Panc1 (cell line): ENCODE data around the gene FRMD4A. TPM values are rescaled to one million over a fixed set of nuclear protein-coding genes. Genes with fewer than 3 reads are reported as not detected.

Experiments
- ATAC-seq: fragments of 200-7000 bp; cut with Tn5 transposase; 2 replicates; pipeline ENCODE4 v1.9.1; 2020; ENCODE audit warnings: mild to moderate bottlenecking, moderate library complexity
- BruUV-seq: library from RNA; stranded (reverse); fragments of 400-500 nt; replicated peaks from 2 replicates; lab custom pipeline; 2021; lab: Mats Ljungman, UMichigan
- CTCF ChIA-PET: fragments of 300-600 bp; sonication (Branson Sonifier 250); formaldehyde crosslinking; loops from one replicate; lab custom pipeline; 2022; ENCODE audit warnings: antibody characterized with exemption; lab: Charles Lee
- POLR2A ChIA-PET: fragments of 300-600 bp; sonication (Branson Sonifier 250); formaldehyde crosslinking; loops from one replicate; lab custom pipeline; 2022; ENCODE audit warnings: antibody characterized with exemption; lab: Charles Lee
- DNase-seq: peaks from one replicate; pipeline ENCODE4 v3.0.0-alpha.2; 2010; ENCODE audit warnings: low read depth, low spot score
- H3K27ac ChIP-seq: 2 replicates; pipeline ENCODE4 v1.5.1; 2011; ENCODE audit warnings: mild to moderate bottlenecking, low read length, inconsistent platforms
- H3K27me3 ChIP-seq: fragments of 200-500 bp; sonication (Bioruptor generic); 2 replicates; pipeline ENCODE4 v1.6.0; 2014; ENCODE audit warnings: low read length, inconsistent platforms; ENCODE audit not compliant: control insufficient read depth, insufficient read depth
- H3K36me3 ChIP-seq: fragments of 200-500 bp; sonication (Bioruptor generic); 2 replicates; pipeline ENCODE4 v1.5.1; 2014; ENCODE audit warnings: inconsistent platforms, mild to moderate bottlenecking, low read length, moderate library complexity; ENCODE audit not compliant: control insufficient read depth, insufficient read depth
- H3K4me1 ChIP-seq: 2 replicates; pipeline ENCODE4 v1.5.1; 2011; ENCODE audit warnings: inconsistent platforms, mild to moderate bottlenecking, low read length, moderate library complexity; ENCODE audit not compliant: control insufficient read depth, insufficient read depth
- H3K4me3 ChIP-seq, 2 experiments: 2 replicates each; pipeline ENCODE4 v1.5.1; 2011 to 2012; ENCODE audit warnings: low read depth in 2 of 2, low read length in 2 of 2, mild to moderate bottlenecking in 2 of 2, inconsistent platforms in 1 of 2, moderate library complexity in 1 of 2
- H3K9me3 ChIP-seq: fragments of 200-500 bp; sonication (Bioruptor generic); 2 replicates; pipeline ENCODE4 v1.5.1; 2014; ENCODE audit warnings: low read depth, mild to moderate bottlenecking, inconsistent platforms, low read length, moderate library complexity; ENCODE audit not compliant: control insufficient read depth, insufficient read depth
- CTCF ChIP-seq: fragments of 450-650 bp; IDR thresholded peaks from 2 replicates; pipeline ENCODE4 v1.5.1; 2017; ENCODE audit warnings: mild to moderate bottlenecking
- POLR2AphosphoS5 ChIP-seq: IDR thresholded peaks from 2 replicates; pipeline ENCODE4 v1.6.1; 2012; ENCODE audit warnings: mild to moderate bottlenecking, low read depth, low read length, moderate library complexity
- SIN3A ChIP-seq: IDR thresholded peaks from 2 replicates; pipeline ENCODE4 v1.6.1; 2012; ENCODE audit warnings: low read depth, mild to moderate bottlenecking, low read length, moderate library complexity, borderline replicate concordance; ENCODE audit not compliant: insufficient read depth
- TCF7L2 ChIP-seq: IDR thresholded peaks from 2 replicates; pipeline ENCODE4 v1.6.1; 2011; ENCODE audit warnings: mild to moderate bottlenecking, low read depth, low read length, inconsistent platforms
- in situ Hi-C: cut with HindIII; loops from 2 replicates; pipeline ENCODE4 v1.10.0; 2016; ENCODE audit warnings: low sequenced_read_pairs, low pct_unique_long_range_greater_than_20kb
- intact Hi-C: fragments of 100-400 bp; cut with micrococcal nuclease; formaldehyde crosslinking; loops from one replicate; pipeline ENCODE4 v1.10.0; 2022; ENCODE audit not compliant: unreplicated experiment
- total RNA-seq: library from RNA; stranded (reverse); gene quantifications from one replicate; pipeline ENCODE4 v1.2.1, GENCODE V29; 2021; ENCODE audit not compliant: unreplicated experiment
- TF ChIP-seq, protein P1 (sequence below), 2 experiments: IDR thresholded peaks; 2 replicates each; pipeline ENCODE4 v1.6.1; 2011 to 2012; ENCODE audit warnings: low read depth in 2 of 2, control low read depth in 1 of 2, low read length in 1 of 2, mild to moderate bottlenecking in 1 of 2, moderate library complexity in 1 of 2; ENCODE audit not compliant: insufficient read depth in 1 of 2

Gene FRMD4A
- total RNA-seq, 1 experiment from 2014 or later = 7.1 TPM

DNA sequence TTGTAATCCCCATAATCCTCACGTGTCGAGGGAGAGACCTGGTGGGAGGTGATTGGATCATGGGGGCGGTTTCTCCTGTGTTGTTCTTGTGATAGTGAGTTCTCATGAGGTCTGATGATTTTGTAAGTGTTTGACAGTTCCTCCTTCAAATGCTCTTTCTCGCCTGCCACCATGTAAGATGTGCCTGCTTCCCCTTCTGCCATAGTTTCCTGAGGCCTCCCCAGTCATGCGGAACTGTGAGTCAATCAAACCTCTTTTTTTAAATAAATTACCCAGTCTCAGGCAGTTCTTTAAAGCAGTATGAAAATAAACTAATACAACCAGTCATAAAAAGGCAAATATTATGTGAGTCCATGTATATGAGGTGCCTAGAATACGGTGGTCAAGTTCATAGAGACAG is 87.5 kb downstream of the FRMD4A start:
- Histone ChIP-seq H3K27ac (no peak overlapping the region), H3K4me3 (no peak overlapping the region), H3K4me1 (no peaks in the 10 kb centered on the region), H3K36me3 (no peaks in the 10 kb centered on the region), H3K9me3 (no peaks in the 10 kb centered on the region), H3K27me3 (no peaks in the 10 kb centered on the region; the same call in 1 of the 2 replicates)
- intact Hi-C loops (no loop called here), in situ Hi-C loops (no loop called here)
- no peak for TF ChIP-seq SIN3A
- TF ChIP-seq, protein P1, sequence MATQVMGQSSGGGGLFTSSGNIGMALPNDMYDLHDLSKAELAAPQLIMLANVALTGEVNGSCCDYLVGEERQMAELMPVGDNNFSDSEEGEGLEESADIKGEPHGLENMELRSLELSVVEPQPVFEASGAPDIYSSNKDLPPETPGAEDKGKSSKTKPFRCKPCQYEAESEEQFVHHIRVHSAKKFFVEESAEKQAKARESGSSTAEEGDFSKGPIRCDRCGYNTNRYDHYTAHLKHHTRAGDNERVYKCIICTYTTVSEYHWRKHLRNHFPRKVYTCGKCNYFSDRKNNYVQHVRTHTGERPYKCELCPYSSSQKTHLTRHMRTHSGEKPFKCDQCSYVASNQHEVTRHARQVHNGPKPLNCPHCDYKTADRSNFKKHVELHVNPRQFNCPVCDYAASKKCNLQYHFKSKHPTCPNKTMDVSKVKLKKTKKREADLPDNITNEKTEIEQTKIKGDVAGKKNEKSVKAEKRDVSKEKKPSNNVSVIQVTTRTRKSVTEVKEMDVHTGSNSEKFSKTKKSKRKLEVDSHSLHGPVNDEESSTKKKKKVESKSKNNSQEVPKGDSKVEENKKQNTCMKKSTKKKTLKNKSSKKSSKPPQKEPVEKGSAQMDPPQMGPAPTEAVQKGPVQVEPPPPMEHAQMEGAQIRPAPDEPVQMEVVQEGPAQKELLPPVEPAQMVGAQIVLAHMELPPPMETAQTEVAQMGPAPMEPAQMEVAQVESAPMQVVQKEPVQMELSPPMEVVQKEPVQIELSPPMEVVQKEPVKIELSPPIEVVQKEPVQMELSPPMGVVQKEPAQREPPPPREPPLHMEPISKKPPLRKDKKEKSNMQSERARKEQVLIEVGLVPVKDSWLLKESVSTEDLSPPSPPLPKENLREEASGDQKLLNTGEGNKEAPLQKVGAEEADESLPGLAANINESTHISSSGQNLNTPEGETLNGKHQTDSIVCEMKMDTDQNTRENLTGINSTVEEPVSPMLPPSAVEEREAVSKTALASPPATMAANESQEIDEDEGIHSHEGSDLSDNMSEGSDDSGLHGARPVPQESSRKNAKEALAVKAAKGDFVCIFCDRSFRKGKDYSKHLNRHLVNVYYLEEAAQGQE (IDR thresholded peaks at IDR 0.05; ENCODE audit: insufficient read depth in 1 of 2, low read depth in 2 of 2, low read length in 1 of 2) = no peak
- no peak for TF ChIP-seq CTCF
- no peak for TF ChIP-seq POLR2AphosphoS5
- ChIA-PET POLR2A (no interaction called here), CTCF (no interaction called here)
- ATAC-seq (no peak), DNase-seq (no peak)
- BruUV-seq = no TSS peak

GRCh38 chr10:14241196-14241595 is 89.5 kb downstream of the FRMD4A start:
- H3K27ac ChIP-seq = no peak overlapping the region
- TF ChIP-seq TCF7L2 = no peak
- TF ChIP-seq CTCF = no peak
- TF ChIP-seq, protein P1 (IDR thresholded peaks at IDR 0.05; ENCODE audit: insufficient read depth in 1 of 2, low read depth in 2 of 2, low read length in 1 of 2) = no peak
- TF ChIP-seq SIN3A = no peak
- no peak for TF ChIP-seq POLR2AphosphoS5
- ChIA-PET CTCF (no interaction called here), POLR2A (no interaction called here)
- no peaks in the 10 kb centered on the region for H3K36me3 ChIP-seq
- no peak overlapping the region for H3K4me3 ChIP-seq
- H3K4me1 ChIP-seq = no peaks in the 10 kb centered on the region
- DNase-seq = no peak
- no peaks in the 10 kb centered on the region for H3K9me3 ChIP-seq
- BruUV-seq = no TSS peak
- intact Hi-C loops (no loop called here), in situ Hi-C loops (no loop called here)
- no peaks in the 10 kb centered on the region; the same call in 1 of the 2 replicates for H3K27me3 ChIP-seq
- ATAC-seq = no peak
